Measurements from ENCODE around the gene KCNJ10.
A peak's percentile ranks its signal among the peaks of the same experiment; 100 is the strongest.

The KCNJ10 gene

GRCh38 chr1:160116283-160117147 lies 46.6 kb upstream of the KCNJ10 start:
- no peak for DNase-seq (ENCODE audit: low spot score)

DNA sequence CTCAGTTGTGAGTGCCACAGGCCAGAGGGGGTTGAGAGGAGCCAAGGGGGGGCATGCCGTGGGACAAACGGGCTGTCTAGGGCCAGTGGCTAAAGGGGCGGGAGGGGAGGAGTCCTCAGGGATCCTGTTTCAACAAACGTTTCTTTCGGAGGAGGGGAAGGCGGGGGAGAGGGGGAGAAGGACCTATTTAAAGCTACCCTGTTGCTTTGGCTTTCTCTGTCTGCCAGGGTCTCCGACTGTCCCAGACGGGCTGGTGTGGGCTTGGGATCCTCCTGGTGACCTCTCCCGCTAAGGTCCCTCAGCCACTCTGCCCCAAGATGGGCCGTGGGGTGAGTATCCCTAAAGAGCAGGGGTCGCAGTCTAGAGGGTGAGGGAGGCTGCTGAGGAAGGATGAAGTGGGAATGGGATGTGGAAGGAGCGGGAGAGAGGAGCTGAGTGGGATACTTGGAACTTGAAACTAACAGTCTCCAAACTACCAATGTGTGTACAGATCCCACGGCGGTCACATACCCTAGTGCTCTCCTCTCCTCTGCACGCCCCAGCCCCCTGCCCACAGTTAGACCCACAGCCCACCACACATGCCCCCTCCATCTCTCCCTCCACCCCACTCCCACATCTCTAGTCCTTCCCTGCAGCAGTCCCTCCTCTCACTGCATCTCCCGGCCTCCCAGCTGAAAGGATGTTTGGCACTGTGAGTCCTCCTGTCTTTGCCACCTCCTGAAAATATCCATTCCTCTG lies 45.8 kb upstream of the KCNJ10 start, which contains the start of gene ATP1A2:
Gene ATP1A2 (plus strand): TSS at position 215 of the 738 bp plus-strand sequence. CDS start 103 bp downstream, at position 318.
- Histone ChIP-seq H3K9me3 (ENCODE audit: severe bottlenecking) (no peaks in the 10 kb centered on the region), H3K27me3 (ENCODE audit: insufficient read depth, poor library complexity, severe bottlenecking) (no peaks in the 10 kb centered on the region), H3K4me1 (ENCODE audit: insufficient read depth, poor library complexity, severe bottlenecking) (no peaks in the 10 kb centered on the region), H3K36me3 (ENCODE audit: low read depth) (no peaks in the 10 kb centered on the region), H3K27ac (ENCODE audit: poor library complexity, severe bottlenecking) (no peak within 1 kb of the TSS), H3K4me3 (ENCODE audit: severe bottlenecking) (no peak within 1 kb of the TSS)
- TF ChIP-seq, protein P1, sequence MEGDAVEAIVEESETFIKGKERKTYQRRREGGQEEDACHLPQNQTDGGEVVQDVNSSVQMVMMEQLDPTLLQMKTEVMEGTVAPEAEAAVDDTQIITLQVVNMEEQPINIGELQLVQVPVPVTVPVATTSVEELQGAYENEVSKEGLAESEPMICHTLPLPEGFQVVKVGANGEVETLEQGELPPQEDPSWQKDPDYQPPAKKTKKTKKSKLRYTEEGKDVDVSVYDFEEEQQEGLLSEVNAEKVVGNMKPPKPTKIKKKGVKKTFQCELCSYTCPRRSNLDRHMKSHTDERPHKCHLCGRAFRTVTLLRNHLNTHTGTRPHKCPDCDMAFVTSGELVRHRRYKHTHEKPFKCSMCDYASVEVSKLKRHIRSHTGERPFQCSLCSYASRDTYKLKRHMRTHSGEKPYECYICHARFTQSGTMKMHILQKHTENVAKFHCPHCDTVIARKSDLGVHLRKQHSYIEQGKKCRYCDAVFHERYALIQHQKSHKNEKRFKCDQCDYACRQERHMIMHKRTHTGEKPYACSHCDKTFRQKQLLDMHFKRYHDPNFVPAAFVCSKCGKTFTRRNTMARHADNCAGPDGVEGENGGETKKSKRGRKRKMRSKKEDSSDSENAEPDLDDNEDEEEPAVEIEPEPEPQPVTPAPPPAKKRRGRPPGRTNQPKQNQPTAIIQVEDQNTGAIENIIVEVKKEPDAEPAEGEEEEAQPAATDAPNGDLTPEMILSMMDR (IDR thresholded peaks at IDR 0.05; ENCODE audit: poor library complexity, severe bottlenecking): no peak
- ATAC-seq (ENCODE audit: low read depth) (no peak), DNase-seq (ENCODE audit: low spot score) (no peak)

More at GRCh38 chr1:160116283-160117147, 46.6 kb upstream of the KCNJ10 start:
- Histone ChIP-seq H3K27me3 (ENCODE audit: insufficient read depth, poor library complexity, severe bottlenecking) (no peaks in the 10 kb centered on the region), H3K36me3 (ENCODE audit: low read depth) (no peaks in the 10 kb centered on the region), H3K27ac (ENCODE audit: poor library complexity, severe bottlenecking) (no peak overlapping the region), H3K4me1 (ENCODE audit: insufficient read depth, poor library complexity, severe bottlenecking) (no peaks in the 10 kb centered on the region), H3K4me3 (ENCODE audit: severe bottlenecking) (no peak overlapping the region), H3K9me3 (ENCODE audit: severe bottlenecking) (no peaks in the 10 kb centered on the region)
- TF ChIP-seq, protein P1 (IDR thresholded peaks at IDR 0.05; ENCODE audit: poor library complexity, severe bottlenecking): no peak
- peak; percentile 68 for ATAC-seq (ENCODE audit: low read depth)

- no peaks in the 10 kb centered on the region for H3K27me3 ChIP-seq (ENCODE audit: insufficient read depth, poor library complexity, severe bottlenecking)
- DNase-seq (ENCODE audit: low spot score): no peak
Measured at GRCh38 chr1:160114085-160114484, 44.1 kb upstream of the KCNJ10 start.

GRCh38 chr1:160113407-160113806 lies 43.4 kb upstream of the KCNJ10 start:
- Histone ChIP-seq H3K9me3 (ENCODE audit: severe bottlenecking) (no peaks in the 10 kb centered on the region), H3K27ac (ENCODE audit: poor library complexity, severe bottlenecking) (no peak overlapping the region), H3K4me3 (ENCODE audit: severe bottlenecking) (no peak overlapping the region), H3K36me3 (ENCODE audit: low read depth) (no peaks in the 10 kb centered on the region), H3K27me3 (ENCODE audit: insufficient read depth, poor library complexity, severe bottlenecking) (no peaks in the 10 kb centered on the region), H3K4me1 (ENCODE audit: insufficient read depth, poor library complexity, severe bottlenecking) (no peaks in the 10 kb centered on the region)
- ATAC-seq (ENCODE audit: low read depth) (no peak), DNase-seq (ENCODE audit: low spot score) (no peak)
- TF ChIP-seq, protein P1 (IDR thresholded peaks at IDR 0.05; ENCODE audit: poor library complexity, severe bottlenecking): no peak

More at GRCh38 chr1:160114085-160114484, 44.1 kb upstream of the KCNJ10 start:
- Histone ChIP-seq H3K27ac (ENCODE audit: poor library complexity, severe bottlenecking) (no peak overlapping the region), H3K4me1 (ENCODE audit: insufficient read depth, poor library complexity, severe bottlenecking) (no peaks in the 10 kb centered on the region), H3K36me3 (ENCODE audit: low read depth) (no peaks in the 10 kb centered on the region), H3K9me3 (ENCODE audit: severe bottlenecking) (no peaks in the 10 kb centered on the region), H3K4me3 (ENCODE audit: severe bottlenecking) (no peak overlapping the region)
- TF ChIP-seq, protein P1 (IDR thresholded peaks at IDR 0.05; ENCODE audit: poor library complexity, severe bottlenecking): no peak
- ATAC-seq (ENCODE audit: low read depth): no peak

Data from RWPE2 (cell line).